ENCODE results near the gene MBD3L4.
"Not testable (repeated sequence)": the region's sequence is repeated elsewhere in the genome, so short reads cannot be mapped to it uniquely, and the experiment has no call there.

Gene MBD3L4

DNA sequence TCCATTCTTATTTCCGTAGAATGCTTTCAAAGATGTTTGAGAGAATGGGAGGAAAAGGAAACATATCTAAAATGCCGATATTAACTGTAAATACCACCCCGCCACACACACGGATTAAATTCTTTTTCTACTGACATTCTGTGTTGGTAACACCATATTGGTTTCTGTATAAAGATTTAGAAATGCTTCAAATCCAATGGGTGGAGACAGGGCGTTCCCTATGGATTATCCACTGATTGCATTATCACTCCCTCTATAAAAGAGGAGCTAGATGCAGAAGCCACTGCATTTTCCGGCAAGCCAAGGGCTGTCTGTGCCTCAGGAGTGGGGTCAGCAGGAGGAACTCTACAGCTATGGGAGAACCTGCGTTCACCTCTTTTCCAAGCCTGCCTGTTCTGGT, 9.0 kb upstream of the MBD3L4 start, which contains the start of gene MBD3L2:
Gene MBD3L2, plus strand, starts transcription at position 301 of the 400 bp plus-strand sequence. Its CDS starts 53 bp downstream, at position 354.
- DNase-seq (ENCODE audit: low read depth): not testable (repeated sequence)

DNA sequence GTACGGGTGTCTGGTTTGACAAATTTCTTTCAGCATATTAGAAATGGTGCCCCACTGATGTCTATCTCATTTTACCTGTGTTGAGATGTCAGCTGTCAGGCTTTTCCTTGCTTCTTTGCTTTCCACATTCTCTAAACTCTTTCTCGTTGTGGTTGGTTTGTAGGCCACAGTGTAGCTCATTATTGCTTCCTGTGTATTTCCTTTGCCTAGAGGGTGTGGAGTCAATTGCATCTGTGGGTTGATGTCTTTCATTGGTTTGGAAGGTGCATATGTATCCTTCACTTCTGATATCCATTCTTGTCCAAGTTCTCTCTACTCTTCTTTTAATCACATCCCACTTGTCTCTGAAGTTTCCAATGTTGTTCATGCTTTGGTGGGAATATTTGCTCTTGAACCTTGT, 1.6 kb upstream of the MBD3L4 start:
- not testable (repeated sequence) for DNase-seq (ENCODE audit: low read depth)

DNA sequence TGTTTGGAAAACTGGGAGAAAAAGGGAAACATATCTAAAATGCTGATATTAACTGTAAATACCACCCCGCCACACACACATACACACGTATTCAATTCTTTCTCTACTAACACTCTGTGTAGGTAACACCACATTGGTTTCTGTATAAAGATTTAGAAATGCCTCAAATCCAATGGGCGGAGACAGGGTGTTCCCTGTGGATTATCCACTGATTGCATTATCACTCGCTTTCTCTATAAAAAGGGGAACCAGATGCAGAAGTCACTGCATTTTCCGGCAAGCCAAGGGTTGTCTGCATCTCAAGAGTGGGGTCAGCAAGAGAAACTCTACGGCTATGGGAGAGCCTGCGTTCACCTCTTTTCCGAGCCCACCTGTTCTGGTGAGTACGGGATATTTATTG, 9.7 kb downstream of the MBD3L4 start, which contains the start of gene MBD3L5:
Gene MBD3L5, plus strand, starts transcription at position 301 of the 400 bp plus-strand sequence. Its CDS starts 34 bp downstream, at position 335.
- not testable (repeated sequence) for DNase-seq (ENCODE audit: low read depth)

DNA sequence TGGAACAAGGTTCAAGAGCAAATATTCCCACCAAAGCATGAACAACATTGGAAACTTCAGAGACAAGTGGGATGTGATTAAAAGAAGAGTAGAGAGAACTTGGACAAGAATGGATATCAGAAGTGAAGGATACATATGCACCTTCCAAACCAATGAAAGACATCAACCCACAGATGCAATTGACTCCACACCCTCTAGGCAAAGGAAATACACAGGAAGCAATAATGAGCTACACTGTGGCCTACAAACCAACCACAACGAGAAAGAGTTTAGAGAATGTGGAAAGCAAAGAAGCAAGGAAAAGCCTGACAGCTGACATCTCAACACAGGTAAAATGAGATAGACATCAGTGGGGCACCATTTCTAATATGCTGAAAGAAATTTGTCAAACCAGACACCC, 11.2 kb downstream of the MBD3L4 start:
- DNase-seq (ENCODE audit: low read depth): not testable (repeated sequence)

DNA sequence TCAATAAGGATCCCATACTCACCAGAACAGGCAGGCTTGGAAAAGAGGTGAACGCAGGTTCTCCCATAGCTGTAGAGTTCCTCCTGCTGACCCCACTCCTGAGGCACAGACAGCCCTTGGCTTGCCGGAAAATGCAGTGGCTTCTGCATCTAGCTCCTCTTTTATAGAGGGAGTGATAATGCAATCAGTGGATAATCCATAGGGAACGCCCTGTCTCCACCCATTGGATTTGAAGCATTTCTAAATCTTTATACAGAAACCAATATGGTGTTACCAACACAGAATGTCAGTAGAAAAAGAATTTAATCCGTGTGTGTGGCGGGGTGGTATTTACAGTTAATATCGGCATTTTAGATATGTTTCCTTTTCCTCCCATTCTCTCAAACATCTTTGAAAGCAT, 18.6 kb downstream of the MBD3L4 start, which contains the start of gene MBD3L2B:
Gene MBD3L2B, minus strand, starts transcription at position 101 of the 400 bp plus-strand sequence. Its CDS starts 34 bp downstream, at position 67.
- DNase-seq (ENCODE audit: low read depth): not testable (repeated sequence)

DNA sequence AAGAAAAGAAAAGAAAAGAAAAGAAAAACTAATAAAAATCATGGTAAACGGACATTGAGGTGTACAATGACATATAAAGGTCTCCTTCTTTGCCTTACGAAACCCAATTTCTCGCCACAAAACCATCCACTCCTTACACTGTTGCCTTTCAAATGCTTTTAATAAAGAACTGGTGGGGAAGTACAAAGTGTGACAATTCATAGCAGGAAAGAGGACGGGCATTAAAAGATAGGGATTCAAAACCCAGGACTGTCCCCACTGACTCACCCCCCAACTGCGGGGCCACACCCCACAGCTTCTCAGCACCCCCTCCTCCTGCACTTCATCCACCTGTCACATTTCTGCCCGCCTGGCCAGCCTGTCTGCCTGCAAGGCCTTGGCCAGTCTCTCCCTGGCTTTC, 21.2 kb downstream of the MBD3L4 start:
- DNase-seq (ENCODE audit: low read depth): no peak

DNA sequence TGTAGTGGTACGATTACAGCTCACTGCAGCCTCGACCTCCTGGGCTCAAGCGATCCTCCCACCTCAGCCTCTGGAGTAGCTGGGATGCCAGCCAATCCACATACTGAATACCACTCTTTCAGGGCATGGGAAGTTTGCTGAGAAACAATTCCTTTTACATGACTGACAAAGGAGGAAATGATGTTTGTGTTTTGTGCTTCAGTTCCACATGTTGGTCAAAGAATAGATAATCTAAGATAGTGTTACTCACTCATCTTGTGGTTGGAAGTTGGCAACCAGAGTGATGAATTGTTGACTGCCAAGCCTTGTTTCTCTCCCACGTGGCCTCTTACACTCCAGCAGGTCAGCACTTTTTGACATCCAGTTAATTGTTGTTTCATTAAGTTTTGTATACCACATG, 26.3 kb downstream of the MBD3L4 start:
- DNase-seq (ENCODE audit: low read depth): no peak

DNA sequence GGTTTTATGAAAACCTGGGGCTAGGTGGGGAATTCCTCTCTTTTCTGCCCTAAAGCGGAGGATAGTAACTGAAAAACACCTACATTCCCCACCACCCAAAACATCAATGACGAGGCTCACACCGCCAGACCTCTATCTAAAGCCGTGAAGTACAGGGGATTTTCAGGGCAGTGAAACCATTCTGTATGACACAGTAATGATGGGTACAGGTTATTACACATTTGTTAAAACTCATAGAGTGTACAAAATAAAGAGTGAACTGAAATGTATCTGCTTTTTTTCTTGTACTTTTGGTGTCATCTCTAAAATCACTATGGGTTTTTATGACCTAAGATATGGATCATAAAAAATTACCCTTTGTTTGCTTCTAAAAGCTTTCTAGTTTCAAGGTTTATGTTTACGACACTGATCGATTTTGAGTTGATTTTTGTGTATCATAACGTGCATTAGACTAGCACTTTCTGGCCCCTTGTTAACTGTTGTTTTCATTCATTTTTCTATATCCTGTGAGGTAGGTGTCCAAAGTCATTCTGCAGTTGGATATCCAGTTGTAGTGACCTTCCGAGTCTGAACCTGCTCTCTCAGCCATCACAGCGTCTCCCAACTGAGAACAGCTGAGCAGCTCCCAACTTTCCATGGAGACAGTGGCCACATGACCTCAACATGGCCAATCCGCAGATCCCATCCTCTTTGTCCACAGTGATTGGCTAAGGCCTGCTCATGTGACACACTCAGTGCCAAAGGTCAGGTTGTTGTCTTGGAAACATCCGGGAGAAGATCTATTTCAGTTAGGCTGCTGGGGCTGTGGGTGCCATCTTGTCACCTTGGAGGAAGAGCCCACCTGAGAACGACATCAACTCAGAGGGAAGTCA, 29.0 kb downstream of the MBD3L4 start:
- no peak for DNase-seq (ENCODE audit: low read depth)

DNA sequence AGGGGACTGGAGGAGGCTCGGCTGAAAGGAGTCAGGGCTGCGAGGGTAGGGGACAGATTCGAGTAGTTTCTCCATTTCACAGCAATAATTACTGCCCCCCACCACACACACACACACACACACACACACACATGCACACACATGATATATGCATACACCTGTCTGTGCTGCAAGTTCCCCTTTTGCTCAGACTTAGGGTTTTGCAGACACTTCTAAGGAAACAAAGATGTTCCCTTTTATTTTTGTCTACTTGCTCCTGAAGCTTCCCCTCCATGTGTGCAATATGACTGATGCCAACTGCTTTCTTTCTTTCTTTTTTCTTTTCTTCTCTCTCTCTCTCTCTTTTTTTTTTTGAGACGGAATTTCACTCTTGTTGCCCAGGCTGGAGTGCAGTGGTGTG, 32.1 kb downstream of the MBD3L4 start:
- DNase-seq (ENCODE audit: low read depth): no peak

DNA sequence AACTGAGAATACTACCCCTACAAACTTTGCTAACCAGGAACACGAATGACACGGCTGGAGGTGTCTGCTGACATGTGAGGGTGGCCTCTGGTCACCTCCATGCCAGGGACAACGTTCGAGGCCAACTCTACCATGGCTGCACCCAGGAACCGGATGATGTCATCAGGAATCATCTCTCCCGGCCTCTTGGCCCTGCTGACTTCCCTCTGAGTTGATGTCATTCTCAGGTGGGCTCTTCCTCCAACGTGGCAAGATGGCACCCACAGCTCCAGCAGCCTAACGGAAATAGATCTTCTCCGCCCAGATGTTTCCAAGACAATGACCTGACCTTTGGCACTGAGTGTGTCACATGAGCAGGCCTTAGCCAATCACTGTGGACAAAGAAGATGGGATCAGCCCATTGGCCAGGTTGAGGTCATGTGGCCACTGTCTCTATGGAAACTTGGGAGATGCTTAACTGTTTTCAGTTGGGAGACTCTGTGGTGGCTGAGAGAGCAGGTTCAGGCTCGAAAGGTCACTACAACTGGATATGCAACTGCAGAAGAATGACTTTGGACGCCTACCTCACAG, 33.8 kb downstream of the MBD3L4 start:
- no peak for DNase-seq (ENCODE audit: low read depth)

DNA sequence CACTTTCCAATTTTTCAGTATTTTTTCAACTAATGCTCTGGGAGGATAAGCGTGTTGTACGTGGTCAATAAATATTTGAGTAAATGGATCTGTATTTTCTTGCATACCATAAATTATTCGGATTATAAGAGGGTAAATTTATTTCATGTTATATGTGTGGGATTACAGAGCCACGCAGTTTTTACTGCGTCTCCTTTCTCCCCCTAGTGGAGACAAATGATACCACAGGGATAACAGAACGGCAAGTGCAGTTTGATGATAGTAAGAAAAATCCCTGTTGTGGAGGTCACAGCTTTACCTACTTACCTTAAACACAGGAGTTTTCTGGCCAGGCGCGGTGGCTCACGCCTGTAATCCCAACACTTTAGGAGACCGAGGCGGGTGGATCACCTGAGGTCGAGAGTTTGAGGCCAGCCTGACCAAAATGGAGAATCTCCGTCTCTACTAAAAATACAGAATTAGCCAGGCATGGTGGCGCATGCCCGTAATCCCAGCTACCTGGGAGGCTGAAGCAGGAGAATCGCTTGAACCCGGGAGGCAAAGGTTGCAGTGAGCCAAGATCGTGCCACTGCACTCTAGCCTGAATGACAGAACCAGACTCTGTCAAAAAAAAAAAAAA, 35.6 kb downstream of the MBD3L4 start:
- no peak for DNase-seq (ENCODE audit: low read depth)

DNA sequence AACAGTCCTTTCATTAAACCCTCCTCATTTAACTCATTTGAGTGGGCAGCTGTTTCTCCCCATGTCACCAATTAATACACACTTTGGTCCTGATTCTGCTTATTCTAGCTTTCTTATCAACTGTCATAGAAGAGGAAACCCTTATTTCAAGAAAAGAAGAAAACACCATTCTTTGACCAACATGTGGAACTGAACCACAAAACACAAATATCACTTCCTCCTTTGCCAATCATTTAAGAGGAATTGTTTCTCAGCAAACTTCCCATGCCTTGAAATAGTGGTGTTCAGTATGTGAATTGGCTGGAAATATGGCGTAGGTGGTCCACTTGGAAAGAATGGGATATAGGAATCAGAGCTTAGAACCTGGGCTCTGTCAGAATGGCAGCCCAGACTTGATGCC, 39.2 kb downstream of the MBD3L4 start:
- no peak for DNase-seq (ENCODE audit: low read depth)

DNA sequence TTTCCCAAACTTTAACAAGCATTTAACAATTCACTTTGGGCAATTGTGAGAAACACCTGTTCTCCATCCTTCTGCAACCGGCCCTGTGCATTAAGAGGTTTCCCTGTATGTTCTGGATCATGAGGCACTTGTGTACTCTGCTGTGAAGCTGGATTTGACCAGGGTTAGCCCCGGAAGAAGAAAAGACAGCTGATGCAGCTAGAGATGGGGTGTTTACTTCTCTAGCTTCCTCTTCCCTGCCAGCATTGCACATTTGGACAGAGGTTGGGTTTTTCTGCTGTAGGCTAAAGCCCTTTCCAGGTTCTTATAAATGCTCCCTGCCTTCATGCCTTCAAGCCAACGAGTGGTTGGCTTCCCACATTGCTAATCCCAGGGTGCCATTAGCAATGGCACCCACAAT, 39.6 kb downstream of the MBD3L4 start:
- no peak for DNase-seq (ENCODE audit: low read depth)

DNA sequence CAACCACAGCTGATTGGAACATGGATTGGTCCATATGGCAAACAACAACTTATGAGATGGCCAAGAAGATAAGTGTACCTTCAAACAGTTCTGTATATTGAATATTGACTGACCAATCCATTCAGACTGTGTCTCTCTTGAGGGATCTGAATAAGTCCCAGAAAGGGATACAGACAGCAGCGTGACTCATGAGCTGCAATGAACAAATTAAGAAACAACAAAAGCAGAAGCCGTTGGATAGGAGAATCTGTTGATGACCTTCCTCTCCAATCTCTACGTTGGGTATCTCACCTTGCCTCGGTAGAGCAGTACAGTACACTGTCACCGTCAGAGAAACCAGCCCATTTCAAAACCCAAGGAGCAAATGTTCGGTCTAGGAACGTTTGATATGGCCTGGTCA, 40.0 kb downstream of the MBD3L4 start:
- no peak for DNase-seq (ENCODE audit: low read depth)

DNA sequence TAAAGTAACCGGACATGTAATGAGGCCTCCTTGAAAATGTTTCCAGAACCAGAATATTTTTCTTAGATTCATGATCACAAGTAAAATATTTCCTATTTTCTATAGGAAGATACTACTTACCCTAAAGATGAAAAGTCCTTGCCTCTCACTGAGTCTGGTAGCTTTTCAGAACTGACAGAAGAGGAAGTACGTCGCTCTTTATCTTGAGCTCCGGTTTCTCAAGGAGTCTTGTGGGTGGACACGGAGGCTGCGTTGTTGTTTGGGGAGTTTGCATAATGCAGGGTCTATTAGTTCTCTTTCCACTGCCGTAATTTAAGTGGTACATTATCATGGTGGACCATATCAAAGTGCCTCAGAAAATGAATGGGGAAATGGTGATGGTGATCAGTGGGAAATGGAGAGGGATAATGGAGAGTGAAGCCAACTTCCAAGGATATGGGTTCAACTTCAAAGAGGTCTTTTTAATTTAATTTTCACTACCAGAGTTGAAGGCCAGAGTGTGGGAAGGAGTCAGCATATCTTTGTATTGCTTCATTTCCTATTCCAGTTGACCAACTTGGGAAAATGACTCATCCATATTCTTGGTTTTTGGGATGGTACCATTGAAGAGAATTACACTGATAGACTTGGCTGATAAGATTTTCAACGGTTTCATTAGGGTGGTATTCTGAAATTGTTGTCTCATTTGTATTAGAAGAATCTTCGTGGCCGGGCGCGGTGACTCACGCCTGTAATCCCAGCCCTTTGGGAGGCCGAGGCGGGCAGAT, 42.1 kb downstream of the MBD3L4 start:
- no peak for DNase-seq (ENCODE audit: low read depth)

DNA sequence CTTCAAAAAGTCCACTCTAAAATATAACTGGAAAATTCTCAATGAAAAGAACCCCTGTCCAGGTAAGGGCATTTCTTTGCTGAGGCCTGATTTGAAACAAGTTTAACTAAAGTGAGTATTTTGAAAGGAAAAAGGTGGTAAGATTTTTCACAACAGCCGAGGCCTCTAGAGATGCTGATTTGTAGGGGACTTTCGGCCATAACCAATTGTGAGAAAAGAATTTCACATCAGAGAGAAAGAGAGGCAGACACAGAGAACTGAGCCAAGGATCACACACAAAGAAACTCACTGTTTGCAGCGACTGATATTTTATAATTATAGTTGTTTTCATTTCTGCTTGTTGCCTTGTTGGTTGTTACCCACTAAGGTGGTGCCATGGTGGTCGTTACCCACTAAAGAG, 43.2 kb downstream of the MBD3L4 start:
- DNase-seq (ENCODE audit: low read depth): no peak

DNA sequence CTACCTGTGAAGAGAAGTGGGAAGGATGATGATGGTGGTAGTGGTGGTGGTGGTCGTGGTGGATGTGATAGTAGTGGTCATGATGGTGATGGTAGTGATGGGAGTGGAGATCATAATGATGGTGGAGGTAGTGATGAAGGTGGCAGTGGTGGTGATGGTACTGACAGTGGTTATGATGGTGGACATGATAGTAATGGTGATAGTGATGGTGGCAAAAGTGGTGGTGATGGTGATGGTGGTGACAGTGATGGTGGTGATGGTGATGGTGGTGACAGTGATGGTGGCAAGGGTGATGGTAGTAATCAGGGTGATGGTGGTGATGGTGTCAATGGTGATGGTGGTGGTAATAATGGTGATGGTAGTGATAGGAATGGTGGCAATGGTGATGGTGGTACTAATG, 44.9 kb downstream of the MBD3L4 start:
- no peak for DNase-seq (ENCODE audit: low read depth)

DNA sequence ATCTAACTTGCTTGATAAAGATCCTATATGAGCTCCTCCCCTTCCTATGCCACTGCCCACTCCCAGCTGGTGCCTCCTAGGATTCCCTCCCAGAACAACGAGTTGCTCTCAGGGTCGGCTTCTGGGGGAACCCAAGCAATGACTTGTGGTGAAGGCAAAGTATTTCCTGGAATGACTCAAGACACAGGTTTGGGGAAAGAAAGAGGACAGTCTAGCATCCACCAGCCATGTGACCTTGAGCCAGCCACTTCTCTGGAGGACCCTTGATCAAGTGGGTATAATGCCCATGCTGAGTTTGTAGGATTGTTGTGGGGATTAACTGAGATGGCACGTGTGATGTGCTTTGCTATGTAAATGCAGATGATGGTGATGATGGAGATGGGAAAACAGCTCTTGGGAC, 51.7 kb downstream of the MBD3L4 start:
- no peak for DNase-seq (ENCODE audit: low read depth)

DNA sequence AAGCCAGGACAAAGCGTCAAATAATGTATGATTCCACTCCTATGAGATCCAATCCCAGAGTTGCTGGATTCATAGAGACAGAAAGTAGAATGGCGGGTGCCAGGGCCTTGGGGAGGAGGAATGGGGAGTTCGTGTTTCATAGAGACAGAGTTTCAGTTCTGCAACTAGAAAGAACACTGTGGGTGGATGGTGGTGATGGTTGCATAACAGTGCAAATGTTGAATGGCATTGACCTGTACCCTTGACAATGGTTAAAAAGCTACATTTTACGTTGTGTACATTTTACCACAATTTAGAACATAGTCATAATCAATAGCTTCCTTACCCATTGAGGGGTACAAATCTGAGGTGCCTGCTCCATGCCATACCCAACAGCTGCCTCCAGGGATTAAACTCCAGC, 52.1 kb downstream of the MBD3L4 start:
- DNase-seq (ENCODE audit: low read depth): no peak
